HepG2 (cell line): ENCODE data around the gene LTC4S. TPM values are rescaled to one million over a fixed set of nuclear protein-coding genes. Genes with fewer than 3 reads are reported as not detected.

ENCODE experiments used
- ATAC-seq: fragments of 200-7000 bp; cut with Tn5 transposase; 3 replicates; pipeline ENCODE4 v1.9.1; 2020; ENCODE audit warnings: mild to moderate bottlenecking, moderate library complexity
- BruUV-seq: library from RNA; stranded (reverse); fragments of 400-500 nt; replicated peaks from 2 replicates; lab custom pipeline; 2021; lab: Mats Ljungman, UMichigan
- CTCF ChIA-PET: fragments of 300-600 bp; formaldehyde crosslinking; extraction: SDS; loops from one replicate; lab custom pipeline; 2021; ENCODE audit warnings: low total read pairs, inconsistent platforms, low intra/inter-chr PET ratio; lab: Yijun Ruan, JAX
- POLR2A ChIA-PET: fragments of 350-600 bp; sonication (Branson Sonifier 250); formaldehyde crosslinking; loops from one replicate; lab custom pipeline; 2020; ENCODE audit warnings: antibody characterized with exemption, inconsistent platforms; lab: Yijun Ruan, JAX
- DNase-seq: peaks from one replicate; pipeline ENCODE4 v3.0.0-alpha.2; 2015; ENCODE audit warnings: low spot score
- FAIRE-seq: peaks from 3 replicates; lab custom pipeline; 2011; peaks lifted over from hg19 to GRCh38; lab: Jason Lieb, UNC
- H2AFZ ChIP-seq: one replicate; pipeline ENCODE4 v1.6.1; 2011; ENCODE audit warnings: low read length, inconsistent platforms
- H3K27ac ChIP-seq: fragments of 300-600 bp; 3 replicates; pipeline ENCODE4 v1.8.0; 2011; ENCODE audit warnings: mixed run types, mild to moderate bottlenecking, mixed read lengths, low read length, inconsistent platforms; ENCODE audit not compliant: insufficient read depth; ENCODE audit errors: extremely low read length
- H3K27me3 ChIP-seq, 2 experiments: fragments of 200-600 bp in 1 of 2; 2 replicates in 1 of 2; 3 replicates in 1 of 2; pipeline versions ENCODE4 v1.6.0 to v1.8.0; 2011; ENCODE audit warnings: low read length in 2 of 2, mild to moderate bottlenecking in 2 of 2, moderate library complexity in 2 of 2, inconsistent platforms in 1 of 2; ENCODE audit not compliant: insufficient read depth in 2 of 2, control insufficient read depth in 1 of 2
- H3K36me3 ChIP-seq, 2 experiments: fragments of 200-600 bp in 1 of 2; replicated peaks in 1 of 2; 2 replicates in 1 of 2; 3 replicates in 1 of 2; pipeline versions ENCODE4 v1.5.1 to v1.8.0; 2011; ENCODE audit warnings: low read length in 2 of 2, inconsistent platforms in 1 of 2; ENCODE audit not compliant: insufficient read depth in 2 of 2, control insufficient read depth in 1 of 2
- H3K4me1 ChIP-seq: 2 replicates; pipeline ENCODE4 v1.5.1; 2012; ENCODE audit warnings: low read length, inconsistent platforms; ENCODE audit not compliant: insufficient read depth
- H3K4me2 ChIP-seq: 2 replicates; pipeline ENCODE4 v1.6.0; 2011; ENCODE audit warnings: low read depth, low read length, inconsistent platforms
- H3K4me3 ChIP-seq, 3 experiments: fragments of 200-600 bp in 1 of 3; sonication (generic), shearing (Covaris generic) in 1 of 3; replicated peaks in 1 of 3; 2 replicates each; pipeline ENCODE4 v1.5.1; 2011 to 2016; ENCODE audit warnings: low read length in 3 of 3, inconsistent platforms in 2 of 3, low read depth in 2 of 3, mild to moderate bottlenecking in 2 of 3, control low read depth in 1 of 3, mixed read lengths in 1 of 3; ENCODE audit not compliant: insufficient read depth in 1 of 3
- H3K79me2 ChIP-seq: one replicate; pipeline ENCODE4 v1.6.1; 2011; ENCODE audit warnings: low read length, inconsistent platforms; ENCODE audit not compliant: insufficient read depth
- H3K9ac ChIP-seq: 2 replicates; pipeline ENCODE4 v1.6.0; 2011; ENCODE audit warnings: mild to moderate bottlenecking, low read depth, low read length, inconsistent platforms; ENCODE audit not compliant: insufficient read depth
- H3K9me3 ChIP-seq: 2 replicates; pipeline ENCODE4 v1.5.1; 2012; ENCODE audit warnings: mild to moderate bottlenecking, low read length
- H4K20me1 ChIP-seq: 2 replicates; pipeline ENCODE4 v1.6.0; 2011; ENCODE audit warnings: inconsistent platforms, mild to moderate bottlenecking, low read length, moderate library complexity; ENCODE audit not compliant: insufficient read depth
- AGO2 ChIP-seq: fragments of 200-400 bp; formaldehyde crosslinking; optimal IDR thresholded peaks from 2 replicates; pipeline ENCODE3; 2017; ENCODE audit warnings: mild to moderate bottlenecking, low read depth, low read length, moderate library complexity
- GATA4 ChIP-seq: sonication (generic); IDR thresholded peaks from 2 replicates; pipeline ENCODE4 v1.6.1; 2016; ENCODE audit warnings: antibody characterized with exemption, low read depth, borderline replicate concordance
- GATAD2A ChIP-seq: IDR thresholded peaks from 2 replicates; pipeline ENCODE4 v1.6.1; 2016
- KDM2A ChIP-seq: sonication (generic); formaldehyde crosslinking; IDR thresholded peaks from 2 replicates; pipeline ENCODE4 v1.4.0; 2020; ENCODE audit warnings: low read depth, missing genetic modification reagents, borderline replicate concordance
- MIER2 ChIP-seq: IDR thresholded peaks from 2 replicates; pipeline ENCODE4 v1.6.1; 2016; ENCODE audit warnings: missing biosample characterization, missing genetic modification reagents
- NAIF1 ChIP-seq: sonication (generic); formaldehyde crosslinking; IDR thresholded peaks from 2 replicates; pipeline ENCODE4 v1.5.0; 2020; ENCODE audit warnings: mild to moderate bottlenecking, missing genetic modification reagents, borderline replicate concordance
- POLR2A ChIP-seq, 2 experiments: IDR thresholded peaks; 2 replicates each; pipeline ENCODE4 v1.6.1; 2011; ENCODE audit warnings: low read depth in 2 of 2, low read length in 2 of 2, mild to moderate bottlenecking in 1 of 2, moderate library complexity in 1 of 2; ENCODE audit not compliant: insufficient read depth in 1 of 2
- POLR2G ChIP-seq: fragments of 200-400 bp; formaldehyde crosslinking; IDR thresholded peaks from 2 replicates; pipeline ENCODE4 v1.6.1; 2018; ENCODE audit warnings: mild to moderate bottlenecking, low read depth, low read length, moderate library complexity
- SMYD3 ChIP-seq: sonication (generic); formaldehyde crosslinking; IDR thresholded peaks from 2 replicates; pipeline ENCODE4 v1.8.1; 2023; ENCODE audit warnings: mild to moderate bottlenecking, missing genetic modification reagents
- YY1 ChIP-seq: IDR thresholded peaks from 2 replicates; pipeline ENCODE4 v1.6.1; 2011; ENCODE audit warnings: low read length, low read depth, moderate library complexity, mild to moderate bottlenecking; ENCODE audit not compliant: insufficient read depth, insufficient replicate concordance
- ZBTB1 ChIP-seq: sonication (generic); formaldehyde crosslinking; IDR thresholded peaks from 2 replicates; pipeline ENCODE4 v1.4.0; 2020; ENCODE audit warnings: missing genetic modification reagents, borderline replicate concordance
- ZNF101 ChIP-seq: sonication (generic); formaldehyde crosslinking; IDR thresholded peaks from 2 replicates; pipeline ENCODE4 v1.4.0; 2020; ENCODE audit warnings: mild to moderate bottlenecking, low read depth, missing genetic modification reagents, borderline replicate concordance
- ZNF205 ChIP-seq: IDR thresholded peaks from 2 replicates; pipeline ENCODE4 v1.6.1; 2018; ENCODE audit warnings: missing biosample characterization, missing genetic modification reagents
- ZNF431 ChIP-seq: sonication (generic); formaldehyde crosslinking; IDR thresholded peaks from 2 replicates; pipeline ENCODE4 v1.9.0; 2022; ENCODE audit warnings: missing genetic modification reagents, low read depth, mild to moderate bottlenecking, borderline replicate concordance
- ZNF510 ChIP-seq: sonication (generic); formaldehyde crosslinking; IDR thresholded peaks from 2 replicates; pipeline ENCODE4 v1.4.0; 2020; ENCODE audit warnings: low read depth, mild to moderate bottlenecking, missing genetic modification reagents
- WGBS: methylation state at CpG from one replicate; pipeline ENCODE4 v1.1.6; 2017; ENCODE audit warnings: low lambda C conversion rate; 5-methylcytosine and 5-hydroxymethylcytosine counted together
- in situ Hi-C: cut with HindIII; loops from 2 replicates; pipeline ENCODE4 v1.10.0; 2017; ENCODE audit warnings: low pct_unique_long_range_greater_than_20kb; ENCODE audit not compliant: extremely low pct_ligation_motif_present
- intact Hi-C: fragments of 100-400 bp; cut with micrococcal nuclease; formaldehyde crosslinking; loops from one replicate; pipeline ENCODE4 v1.10.0; 2022; ENCODE audit not compliant: unreplicated experiment
- polyA plus RNA-seq, 8 experiments: library from polyadenylated mRNA; depleted of rRNA in 3 of 8; stranded (reverse) in 7 of 8; unstranded in 1 of 8; fragments of >200 nt; fragmentation: Illumina TruSeq in 4 of 8; extraction: Trizol in 4 of 8; gene quantifications; 2 replicates each; pipeline versions ENCODE4 v1.2.1 to v1.2.3, GENCODE V29; 2011 to 2016; ENCODE audit warnings: low read depth in 4 of 8, missing spikeins in 1 of 8, mixed read lengths in 1 of 8; ENCODE audit not compliant: insufficient read depth in 1 of 8
- total RNA-seq, 5 experiments: library from RNA; depleted of rRNA; stranded (reverse); fragments of >200 nt; fragmentation: Illumina TruSeq; extraction: Trizol; gene quantifications; 2 replicates each; pipeline ENCODE4 v1.2.3, GENCODE V29; 2016; ENCODE audit warnings: low read depth in 1 of 5
- TF ChIP-seq, protein P1 (sequence below): sonication (generic); formaldehyde crosslinking; IDR thresholded peaks from 2 replicates; pipeline ENCODE4 v1.9.0; 2022; ENCODE audit warnings: missing genetic modification reagents, mild to moderate bottlenecking, borderline replicate concordance

The LTC4S gene
- total and polyA plus RNA-seq, 2 of the 13 experiments (the other 11 are each of a cell fraction or from before 2014, with no cell fraction given): 0.35 TPM; not detected in 1

DNA sequence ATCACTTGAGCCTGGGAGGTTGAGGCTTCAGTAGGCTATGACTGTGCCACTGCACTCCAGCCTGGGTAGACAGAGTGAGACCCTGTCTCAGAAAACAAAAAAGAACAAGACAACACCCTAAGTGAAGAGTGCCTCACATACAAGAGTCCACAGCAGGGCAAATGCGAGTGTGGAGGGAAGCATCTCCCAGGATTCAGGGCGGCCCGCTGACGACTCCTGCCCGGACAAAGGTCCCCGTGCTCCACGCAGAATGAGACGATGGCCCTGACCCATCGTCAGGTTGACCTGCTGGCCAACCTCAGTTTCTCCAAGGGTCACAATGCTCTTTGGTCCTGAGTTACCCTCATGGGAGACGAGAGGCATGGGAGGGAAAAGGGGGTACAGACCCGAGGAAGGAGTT lies 46.5 kb downstream of the LTC4S start:
- Histone ChIP-seq H3K4me2 (no peak overlapping the region), H3K27ac (no peak overlapping the region), H3K36me3 (peaks cover 14 to 35% of the 10 kb centered on the region in 2 experiments; a peak in 3 of 5 replicates), H3K9ac (no peak overlapping the region), H3K27me3 (no peaks in the 10 kb centered on the region), H4K20me1 (peaks cover 9% of the 10 kb centered on the region; the same call in 1 of the 2 replicates), H3K4me1 (peaks cover 7% of the 10 kb centered on the region; the same call in 1 of the 2 replicates), H2AFZ (no peak overlapping the region), H3K79me2 (no peaks in the 10 kb centered on the region), H3K9me3 (no peaks in the 10 kb centered on the region; the same call in 1 of the 2 replicates), H3K4me3 (no peak overlapping the region)
- in situ Hi-C loops (no loop called here), intact Hi-C loops (no loop called here)
- FAIRE-seq (no peak), ATAC-seq (peak; percentile 0; the same call in 2 of the 3 replicates), DNase-seq (no peak)
- ChIA-PET POLR2A (interaction anchor here (0.7 to 4.3 kb wide), 3 partner anchors 12 to 21 kb away, joined by 3 to 19 read pairs (median 4); partner anchors contain the start of gene SQSTM1), CTCF (no interaction called here)
- no TSS peak for BruUV-seq
- WGBS: 96% methylated on average over 11 of the region's 11 CpGs
- no peak for TF ChIP-seq MIER2 (CRISPR knock-in tag)
- TF ChIP-seq POLR2G: peak; percentile 24; the same call in 1 of the 2 replicates

DNA sequence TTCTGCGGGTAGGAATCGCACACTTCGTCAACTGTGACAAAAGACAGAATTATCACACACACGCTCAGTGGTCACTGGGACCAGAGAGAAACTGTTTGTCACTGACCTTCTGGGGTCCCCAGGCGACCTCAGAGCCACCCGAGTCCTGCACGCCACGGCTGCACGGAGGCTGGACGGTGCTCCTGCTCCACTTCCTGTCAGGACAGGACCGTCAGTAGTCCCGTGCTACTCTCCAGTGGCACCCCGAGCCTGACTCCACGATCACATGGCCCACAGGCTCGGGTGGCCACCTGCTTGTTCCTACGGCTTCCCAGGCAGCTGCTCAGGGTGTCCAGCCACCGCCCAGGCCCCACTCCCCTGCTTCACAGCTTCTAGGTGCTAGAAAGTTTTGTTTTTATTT lies 47.0 kb downstream of the LTC4S start:
- no TSS peak for BruUV-seq
- CTCF ChIA-PET: no interaction called here
- no peak overlapping the region for H2AFZ ChIP-seq
- TF ChIP-seq SMYD3 (CRISPR knock-in tag) (no peak), GATAD2A (no peak), YY1 (no peak), POLR2G (peak; percentile 20; the same call in 1 of the 2 replicates), KDM2A (no peak), ZNF205 (CRISPR knock-in tag) (no peak), POLR2A (IDR thresholded peaks at IDR 0.05; ENCODE audit: insufficient read depth in 1 of 2, low read depth in 2 of 2, low read length in 2 of 2) (peak in 1 of 2 experiments; percentile 28; a peak in 2 of 4 replicates), ZNF101 (CRISPR knock-in tag) (no peak), ZNF431 (CRISPR knock-in tag) (no peak), ZBTB1 (no peak), NAIF1 (no peak), AGO2 (peak; percentile 87), ZNF510 (no peak), GATA4 (no peak)
- TF ChIP-seq, protein P1, sequence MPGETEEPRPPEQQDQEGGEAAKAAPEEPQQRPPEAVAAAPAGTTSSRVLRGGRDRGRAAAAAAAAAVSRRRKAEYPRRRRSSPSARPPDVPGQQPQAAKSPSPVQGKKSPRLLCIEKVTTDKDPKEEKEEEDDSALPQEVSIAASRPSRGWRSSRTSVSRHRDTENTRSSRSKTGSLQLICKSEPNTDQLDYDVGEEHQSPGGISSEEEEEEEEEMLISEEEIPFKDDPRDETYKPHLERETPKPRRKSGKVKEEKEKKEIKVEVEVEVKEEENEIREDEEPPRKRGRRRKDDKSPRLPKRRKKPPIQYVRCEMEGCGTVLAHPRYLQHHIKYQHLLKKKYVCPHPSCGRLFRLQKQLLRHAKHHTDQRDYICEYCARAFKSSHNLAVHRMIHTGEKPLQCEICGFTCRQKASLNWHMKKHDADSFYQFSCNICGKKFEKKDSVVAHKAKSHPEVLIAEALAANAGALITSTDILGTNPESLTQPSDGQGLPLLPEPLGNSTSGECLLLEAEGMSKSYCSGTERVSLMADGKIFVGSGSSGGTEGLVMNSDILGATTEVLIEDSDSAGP: no peak

More for the DNA sequence above, 47.0 kb downstream of the LTC4S start:
- in situ Hi-C loops: no loop called here
- POLR2A ChIA-PET: interaction anchor here (1.5 kb wide), 1 partner anchor 15 kb away, joined by 3 read pairs; no protein-coding TSS in a partner anchor
- 97% methylated on average over 13 of the region's 17 CpGs for WGBS
- Histone ChIP-seq H3K36me3 (peaks cover 14 to 38% of the 10 kb centered on the region in 2 experiments; a peak in 3 of 5 replicates), H3K9me3 (no peaks in the 10 kb centered on the region; the same call in 1 of the 2 replicates), H4K20me1 (peaks cover 9% of the 10 kb centered on the region; the same call in 1 of the 2 replicates), H3K4me3 (no peak overlapping the region), H3K9ac (no peak overlapping the region), H3K79me2 (no peaks in the 10 kb centered on the region), H3K4me2 (no peak overlapping the region), H3K27ac (no peak overlapping the region), H3K27me3 (no peaks in the 10 kb centered on the region), H3K4me1 (peaks cover 7% of the 10 kb centered on the region; the same call in 1 of the 2 replicates)
- DNase-seq (no peak), ATAC-seq (peak; percentile 8), FAIRE-seq (no peak)
- intact Hi-C loops: no loop called here
